GM12891 (cell line): ENCODE results near the gene FBXL7.

ENCODE experiments used
- DNase-seq: peaks from one replicate; pipeline ENCODE4 v3.0.0; 2011; ENCODE audit warnings: low spot score; ENCODE audit not compliant: insufficient read length
- FAIRE-seq: peaks from 2 replicates; lab custom pipeline; 2011; peaks lifted over from hg19 to GRCh38; lab: Jason Lieb, UNC
- PAX5 ChIP-seq: IDR thresholded peaks from 2 replicates; pipeline ENCODE4 v1.6.1; 2011; ENCODE audit warnings: low read length, moderate library complexity, mild to moderate bottlenecking; ENCODE audit not compliant: insufficient read depth, severe bottlenecking
- POLR2A ChIP-seq: IDR thresholded peaks from 2 replicates; pipeline ENCODE4 v1.6.1; 2011; ENCODE audit warnings: low read depth, low read length, control low read depth
- POLR2AphosphoS5 ChIP-seq: IDR thresholded peaks from 2 replicates; pipeline ENCODE4 v1.6.1; 2011; ENCODE audit warnings: low read depth, low read length, control low read depth
- POU2F2 ChIP-seq: IDR thresholded peaks from 2 replicates; pipeline ENCODE4 v1.6.1; 2011; ENCODE audit warnings: low read depth, mild to moderate bottlenecking, control low read depth, low read length, moderate library complexity
- SPI1 ChIP-seq: IDR thresholded peaks from 2 replicates; pipeline ENCODE4 v1.6.1; 2011; ENCODE audit warnings: low read depth, low read length, control low read depth
- TAF1 ChIP-seq: IDR thresholded peaks from 2 replicates; pipeline ENCODE4 v1.6.1; 2011; ENCODE audit warnings: low read depth, low read length, control low read depth

The FBXL7 gene

DNA sequence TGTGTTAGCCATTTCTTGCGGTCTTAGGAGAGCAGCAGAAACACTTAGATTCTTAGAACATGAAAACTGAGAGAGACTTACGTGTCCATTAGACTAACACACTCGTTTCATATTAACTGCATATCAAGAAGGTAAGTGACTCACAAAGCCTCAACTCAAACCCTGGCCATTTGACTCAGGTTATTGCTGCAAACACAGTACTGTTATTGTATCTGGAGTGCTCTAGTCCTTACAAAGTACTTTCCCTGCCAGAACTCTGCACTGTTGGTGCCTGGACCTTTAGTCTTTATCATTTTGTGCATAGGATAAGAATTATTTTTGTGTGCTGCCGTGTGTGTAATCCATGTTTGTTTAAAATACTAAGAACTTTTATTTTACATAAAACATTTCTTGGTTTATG lies 155.7 kb downstream of the FBXL7 start:
- TF ChIP-seq SPI1 (no peak), POU2F2 (no peak), TAF1 (no peak), POLR2A (no peak), PAX5 (no peak), POLR2AphosphoS5 (no peak)
- DNase-seq (no peak), FAIRE-seq (no peak)

DNA sequence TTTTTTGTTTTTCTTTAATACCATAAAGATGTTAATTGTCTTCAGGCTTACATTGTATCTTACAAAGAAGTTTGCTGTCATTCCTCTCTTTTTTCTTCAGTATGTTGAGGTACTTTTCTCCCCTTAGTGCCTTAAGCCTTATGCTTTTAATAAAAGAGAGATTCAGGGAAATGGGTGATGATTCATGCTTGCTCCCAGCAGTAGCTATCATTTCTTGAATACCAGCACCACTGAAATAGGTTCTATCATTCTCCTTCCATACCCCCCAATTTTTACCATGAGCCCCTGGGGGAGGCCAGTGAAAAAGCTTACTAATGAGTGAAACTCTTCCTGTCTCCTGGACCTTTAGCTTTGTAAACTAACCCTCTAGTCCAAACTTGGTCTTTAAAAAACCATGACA lies 165.0 kb downstream of the FBXL7 start:
- no peak for FAIRE-seq
- no peak for DNase-seq
- no peak for TF ChIP-seq PAX5
- no peak for TF ChIP-seq SPI1
- no peak for TF ChIP-seq POLR2A
- TF ChIP-seq POU2F2, result no peak
- TF ChIP-seq TAF1, result no peak
- TF ChIP-seq POLR2AphosphoS5, result no peak

DNA sequence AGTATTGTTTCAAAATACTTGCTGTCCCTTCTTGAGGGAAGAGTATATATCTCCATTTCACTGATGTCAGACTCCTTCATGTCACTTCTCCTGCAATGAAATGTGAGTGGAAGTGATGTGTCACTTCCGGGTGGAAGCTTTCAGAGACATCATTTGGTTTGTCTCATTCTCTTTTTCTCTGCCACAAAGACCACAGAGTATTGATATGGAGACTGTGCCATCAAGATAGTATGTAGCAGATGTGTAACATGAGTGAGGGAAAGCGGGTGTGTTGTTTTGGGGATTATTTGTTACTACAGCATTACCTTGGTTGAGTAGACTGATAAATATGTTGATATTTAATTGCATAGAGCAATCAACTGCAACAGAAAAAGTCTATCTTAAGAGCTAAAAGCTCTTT lies 169.8 kb downstream of the FBXL7 start:
- TF ChIP-seq SPI1 (no peak), POLR2AphosphoS5 (no peak), POLR2A (no peak), POU2F2 (no peak)
- FAIRE-seq, result no peak

GRCh38 chr5:15674716-15675115 lies 174.7 kb downstream of the FBXL7 start:
- no peak for DNase-seq
- TF ChIP-seq TAF1 (no peak), SPI1 (no peak), POLR2A (no peak), PAX5 (no peak), POU2F2 (no peak), POLR2AphosphoS5 (no peak)
- FAIRE-seq, result no peak

More for the DNA sequence above, 169.8 kb downstream of the FBXL7 start:
- no peak for DNase-seq

- FAIRE-seq (no peak), DNase-seq (no peak)
- no peak for TF ChIP-seq TAF1
- no peak for TF ChIP-seq POLR2A
- TF ChIP-seq SPI1, result no peak
- TF ChIP-seq POLR2AphosphoS5, result no peak
- TF ChIP-seq POU2F2, result no peak
- no peak for TF ChIP-seq PAX5
Measured at GRCh38 chr5:15676591-15676990, 176.6 kb downstream of the FBXL7 start.

GRCh38 chr5:15679161-15679560 lies 179.2 kb downstream of the FBXL7 start:
- FAIRE-seq (no peak), DNase-seq (no peak)
- TF ChIP-seq TAF1, result no peak
- TF ChIP-seq POU2F2, result no peak
- TF ChIP-seq PAX5, result no peak
- TF ChIP-seq SPI1, result no peak
- no peak for TF ChIP-seq POLR2A
- TF ChIP-seq POLR2AphosphoS5, result no peak

- TF ChIP-seq POLR2AphosphoS5, result no peak
- no peak for TF ChIP-seq SPI1
- TF ChIP-seq POLR2A, result no peak
- no peak for TF ChIP-seq TAF1
- no peak for TF ChIP-seq POU2F2
- TF ChIP-seq PAX5, result no peak
- FAIRE-seq (no peak), DNase-seq (no peak)
Measured at GRCh38 chr5:15680455-15680854, 180.5 kb downstream of the FBXL7 start.

- TF ChIP-seq PAX5, result no peak
- TF ChIP-seq SPI1, result no peak
- no peak for TF ChIP-seq POU2F2
- no peak for TF ChIP-seq TAF1
- no peak for TF ChIP-seq POLR2AphosphoS5
- TF ChIP-seq POLR2A, result no peak
- FAIRE-seq (no peak), DNase-seq (no peak)
Measured at GRCh38 chr5:15682122-15682521, 182.1 kb downstream of the FBXL7 start.

GRCh38 chr5:15682566-15682965 lies 182.6 kb downstream of the FBXL7 start:
- TF ChIP-seq POU2F2 (no peak), POLR2A (no peak), TAF1 (no peak), PAX5 (no peak), POLR2AphosphoS5 (no peak), SPI1 (no peak)
- no peak for FAIRE-seq

GRCh38 chr5:15683332-15683731 lies 183.4 kb downstream of the FBXL7 start:
- no peak for DNase-seq
- TF ChIP-seq TAF1, result no peak
- TF ChIP-seq POLR2A, result no peak
- TF ChIP-seq POU2F2, result no peak
- no peak for TF ChIP-seq SPI1
- TF ChIP-seq PAX5, result no peak
- no peak for TF ChIP-seq POLR2AphosphoS5
- FAIRE-seq, result no peak

More at GRCh38 chr5:15682566-15682965, 182.6 kb downstream of the FBXL7 start:
- no peak for DNase-seq
